NT2/D1 (cell line): ENCODE data around the gene ST8SIA2.

Source experiments
- SUZ12 ChIP-seq: IDR thresholded peaks from 2 replicates; pipeline ENCODE4 v1.6.1; 2011; ENCODE audit not compliant: insufficient read length, insufficient read depth; ENCODE audit errors: extremely low read depth
- YY1 ChIP-seq: IDR thresholded peaks from 2 replicates; pipeline ENCODE4 v1.6.1; 2011; ENCODE audit not compliant: insufficient read length, insufficient read depth

DNA sequence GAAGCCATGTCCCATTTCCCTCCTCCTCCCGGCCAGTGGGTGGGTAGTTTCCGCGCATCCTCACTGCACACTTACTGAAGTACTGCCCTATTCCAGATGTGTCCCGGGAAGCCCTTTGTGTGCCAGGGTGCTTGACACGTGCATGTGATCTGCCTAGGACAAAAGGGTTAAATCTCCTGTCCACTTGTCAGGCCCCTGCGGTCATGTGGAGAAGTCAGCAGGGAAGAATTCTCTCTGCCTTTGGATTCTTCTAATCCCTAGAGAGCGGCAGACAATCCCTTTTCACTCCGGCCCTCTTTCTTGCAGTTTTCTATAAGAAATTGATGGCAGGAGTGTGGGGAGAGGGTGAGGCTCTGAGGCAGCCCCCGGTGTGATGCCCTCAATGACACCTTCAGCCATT lies 19.8 kb downstream of the ST8SIA2 start:
- TF ChIP-seq SUZ12: no peak
- no peak for TF ChIP-seq YY1
